ENCODE data around the gene DHRS1.

Gene DHRS1

DNA sequence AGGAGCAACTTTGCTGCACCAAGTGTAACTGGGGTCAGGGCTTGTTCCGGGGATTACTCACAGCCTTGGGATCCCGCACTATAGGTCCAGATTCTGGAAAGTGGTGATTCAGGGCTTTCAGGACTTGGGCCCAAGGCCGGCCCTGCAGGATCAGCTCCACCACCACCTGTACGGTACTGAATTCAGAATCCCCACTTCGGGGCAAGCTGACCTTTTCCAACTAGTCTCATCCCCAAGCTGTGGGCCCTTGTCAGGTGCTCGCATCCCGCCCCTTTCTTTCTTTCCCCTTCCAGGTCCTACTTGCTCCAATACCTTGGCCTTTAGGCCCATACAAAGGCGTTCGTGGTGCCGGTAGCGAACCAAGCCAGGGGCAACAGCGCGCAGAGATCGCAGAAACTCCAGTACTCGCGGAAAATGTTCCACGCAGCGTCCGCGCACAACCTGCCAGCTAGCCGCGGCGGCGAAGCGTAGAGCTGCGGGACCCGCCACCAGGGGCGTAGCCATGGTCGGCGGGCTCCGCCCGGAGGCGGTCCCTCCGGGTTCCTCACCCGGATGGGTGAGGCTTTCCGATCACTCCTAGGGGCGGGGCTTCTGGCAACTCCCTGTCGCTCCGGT is 57.6 kb downstream of the DHRS1 start:
- peak; percentile 75 for DNase-seq

Measured in GF-D8 (cell line).